ENCODE data around the gene PSMB8. TPM values are rescaled to one million over a fixed set of nuclear protein-coding genes. Genes with fewer than 3 reads are reported as not detected.

Gene PSMB8
- total RNA-seq (2022; extraction: Qiagen RNA extraction), result 20.3 to 22.9 TPM (median 21.4 TPM) in 5 replicates

DNA sequence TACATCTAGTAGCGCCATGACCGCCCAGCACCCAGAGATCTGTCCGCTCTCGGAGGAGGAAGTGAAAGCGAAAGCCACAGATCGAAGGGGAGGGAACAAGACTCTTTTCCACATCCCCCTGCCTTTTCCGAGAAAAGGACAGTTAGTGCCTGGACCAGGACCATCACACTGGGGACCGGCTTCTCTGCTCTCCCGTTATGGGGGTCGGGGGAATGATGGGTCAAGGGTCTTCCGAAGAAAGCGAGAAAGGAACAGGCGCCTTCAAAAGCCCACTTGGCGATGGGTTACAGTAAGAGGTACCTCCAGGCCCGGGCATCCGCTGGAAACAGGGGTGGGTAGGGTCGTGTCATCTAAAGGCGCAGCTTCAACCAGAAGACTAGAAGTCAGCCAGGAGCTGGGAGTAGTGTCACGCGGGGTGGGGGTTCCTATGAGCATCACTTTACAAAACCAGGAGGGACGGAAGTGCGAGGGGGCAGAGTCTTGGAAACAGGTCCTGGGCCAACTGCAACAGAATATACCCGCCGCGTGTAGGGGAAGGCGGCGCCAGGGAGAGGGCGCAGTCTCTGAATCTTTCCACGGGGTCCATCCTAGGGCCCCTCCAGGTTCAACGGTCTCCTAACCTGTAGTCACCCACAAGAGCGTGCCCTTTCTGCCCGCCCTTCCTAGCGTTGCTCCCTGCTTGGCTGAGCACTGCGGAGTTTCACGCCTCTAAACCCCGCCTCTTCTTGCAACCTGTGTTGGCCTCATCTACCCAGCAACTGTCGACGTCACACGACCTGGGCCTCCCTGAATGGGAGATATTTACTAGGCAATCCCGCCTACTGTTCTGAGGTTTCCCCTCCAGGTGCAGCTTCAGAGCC is at the start of gene PSMB8:
PSMB8 (minus strand) TSS at position 69 of the 860 bp plus-strand sequence; CDS start at position 18, 51 bp downstream.

DNA sequence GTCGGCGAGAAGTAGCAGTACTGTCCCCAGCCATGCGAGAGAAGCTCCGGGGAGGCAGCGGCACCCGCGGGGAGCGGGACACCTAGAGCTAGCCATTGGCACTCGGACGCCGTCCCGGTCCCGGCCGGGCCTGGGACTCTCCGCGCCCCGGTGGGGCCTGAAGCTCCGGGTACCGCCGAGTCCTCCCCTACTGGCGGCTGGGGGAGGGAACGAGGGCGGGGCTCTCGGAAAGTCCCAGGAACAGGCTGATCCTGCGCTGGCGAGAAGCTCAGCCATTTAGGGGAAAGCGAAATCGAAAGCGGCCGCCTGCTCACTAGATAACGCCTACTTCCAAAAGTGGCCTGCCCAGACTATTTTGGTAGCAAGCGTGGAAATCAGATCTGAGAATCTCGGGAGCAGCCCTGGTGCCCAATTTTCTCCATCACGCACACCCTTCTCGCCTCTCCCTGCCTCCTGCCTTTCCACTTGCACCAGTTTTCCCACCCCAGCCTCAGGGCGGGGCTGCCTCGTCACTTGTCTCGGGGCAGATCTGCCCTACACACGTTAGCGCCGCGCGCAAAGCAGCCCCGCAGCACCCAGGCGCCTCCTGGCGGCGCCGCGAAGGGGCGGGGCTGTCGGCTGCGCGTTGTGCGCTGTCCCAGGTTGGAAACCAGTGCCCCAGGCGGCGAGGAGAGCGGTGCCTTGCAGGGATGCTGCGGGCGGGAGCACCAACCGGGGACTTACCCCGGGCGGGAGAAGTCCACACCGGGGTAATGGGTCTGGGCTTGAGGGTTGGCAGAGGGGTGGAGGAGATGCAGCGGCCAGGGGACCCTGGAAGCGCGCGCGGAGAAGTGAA is 9.9 kb upstream of the PSMB8 start, which contains the start of the genes PSMB9 and TAP1:
PSMB9 (plus strand) TSS at position 652 of the 835 bp plus-strand sequence; CDS start at position 690, 38 bp downstream.
TAP1 (minus strand) TSS at position 164 of the 835 bp plus-strand sequence; CDS start at position 96, 68 bp downstream.

DNA sequence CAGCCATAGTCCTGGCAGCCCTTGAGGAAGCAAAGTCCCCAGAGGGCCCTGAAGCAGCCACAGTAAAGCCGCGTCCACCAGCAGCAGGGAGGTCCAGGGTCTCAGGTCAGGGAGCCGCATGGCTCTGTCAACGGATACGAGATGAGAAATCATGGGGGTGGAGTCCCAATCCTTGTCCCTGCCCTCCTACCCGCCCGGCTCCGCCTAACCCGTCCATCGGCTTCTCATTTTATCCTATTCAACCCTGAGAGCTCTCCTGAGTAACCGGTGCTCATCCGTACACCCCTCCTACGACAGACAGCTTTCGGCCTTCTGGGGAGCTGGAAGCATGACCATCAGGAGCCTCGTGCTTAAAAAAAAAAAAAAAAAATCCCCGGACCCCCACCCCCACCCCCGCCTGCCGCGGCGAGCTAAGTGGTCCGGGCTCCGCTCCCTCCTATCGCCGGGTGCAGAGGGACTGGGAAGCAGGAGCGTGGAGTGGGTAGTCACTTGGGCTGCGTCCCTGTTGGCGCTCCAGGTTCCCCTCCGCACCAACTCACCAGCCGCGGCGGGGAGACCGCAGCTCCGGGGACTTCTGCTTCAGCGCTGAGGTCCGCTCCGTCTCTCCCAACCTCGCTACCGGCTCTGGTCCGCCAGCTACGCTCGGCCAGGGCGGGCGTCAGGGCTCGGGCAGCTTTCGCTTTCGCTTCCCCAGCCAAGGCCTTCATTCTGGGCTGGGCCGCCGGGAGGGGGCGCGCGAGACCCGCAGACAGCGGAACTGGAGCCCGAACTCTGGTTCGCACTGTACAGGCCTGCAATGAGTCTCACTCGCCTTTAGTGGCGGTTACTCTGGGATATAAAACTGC is 5.5 kb downstream of the PSMB8 start, which contains the start of gene TAP2:
TAP2 (minus strand) TSS at position 626 of the 845 bp plus-strand sequence; CDS start at position 120, 506 bp downstream.

DNA sequence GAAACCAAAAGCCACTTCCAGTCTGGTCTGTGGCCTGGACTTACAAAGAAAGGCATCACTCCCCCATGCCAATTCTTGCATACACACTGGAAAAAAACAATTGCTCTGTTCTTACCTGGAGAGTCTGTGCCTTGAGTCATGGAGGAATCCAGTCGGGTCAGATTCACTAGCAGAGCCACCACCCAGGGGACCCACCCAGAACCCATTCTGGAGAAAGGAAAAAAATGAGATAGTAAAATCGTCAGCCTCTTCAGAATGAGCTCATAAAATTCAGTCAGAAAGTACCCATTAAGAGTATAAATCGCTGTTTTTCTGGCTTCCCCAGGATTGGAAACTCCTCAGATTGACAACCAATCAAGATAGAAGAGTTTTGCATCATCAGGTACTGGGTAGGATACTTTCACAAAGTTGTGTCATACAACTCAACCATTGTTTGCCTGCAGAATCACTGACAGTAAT is 27.1 kb downstream of the PSMB8 start, which contains the start of gene HLA-DOB:
HLA-DOB (minus strand) TSS at position 257 of the 459 bp plus-strand sequence; CDS start at position 206, 51 bp downstream.

Other genes with a start within 250 kb of the PSMB8 start
- gene HLA-DQA1, start 206.6 kb downstream of the PSMB8 start, total RNA-seq (2022; extraction: Qiagen RNA extraction), result not detected in 5 replicates
- not detected in 5 replicates for gene HLA-DQB1, start 177.4 kb downstream of the PSMB8 start, total RNA-seq (2022; extraction: Qiagen RNA extraction)
- gene HLA-DQA2, start 102.7 kb downstream of the PSMB8 start, total RNA-seq (2022; extraction: Qiagen RNA extraction), result not detected in 5 replicates
- gene HLA-DQB2, start 80.5 kb downstream of the PSMB8 start, total RNA-seq (2022; extraction: Qiagen RNA extraction), result not detected in 5 replicates
- gene HLA-DOB, start 27.0 kb downstream of the PSMB8 start, total RNA-seq (2022; extraction: Qiagen RNA extraction), result 0.12 to 0.35 TPM (median 0.18 TPM) in 5 replicates
- gene TAP2, start 5.3 kb downstream of the PSMB8 start, total RNA-seq (2022; extraction: Qiagen RNA extraction), result 10.6 to 24.0 TPM (median 19.8 TPM) in 5 replicates
- 33.2 to 38.3 TPM (median 34.9 TPM) in 5 replicates for gene TAP1, start 9.7 kb upstream of the PSMB8 start, total RNA-seq (2022; extraction: Qiagen RNA extraction)
- 15.7 to 25.5 TPM (median 18.9 TPM) in 5 replicates for gene PSMB9, start 10.1 kb upstream of the PSMB8 start, total RNA-seq (2022; extraction: Qiagen RNA extraction)
- gene HLA-DMB, start 97.0 kb upstream of the PSMB8 start, total RNA-seq (2022; extraction: Qiagen RNA extraction), result 1.5 to 2.5 TPM (median 1.6 TPM) in 5 replicates
- 2.4 to 3.6 TPM (median 2.7 TPM) in 5 replicates for gene HLA-DMA, start 109.0 kb upstream of the PSMB8 start, total RNA-seq (2022; extraction: Qiagen RNA extraction)
- gene BRD2, start 124.5 kb upstream of the PSMB8 start, total RNA-seq (2022; extraction: Qiagen RNA extraction), result 121 to 148 TPM (median 126 TPM) in 5 replicates
- gene HLA-DOA, start 165.5 kb upstream of the PSMB8 start, total RNA-seq (2022; extraction: Qiagen RNA extraction), result 0.14 TPM in 1 of 5 replicates, not detected in the others
- gene HLA-DPA1, start 229.6 kb upstream of the PSMB8 start, total RNA-seq (2022; extraction: Qiagen RNA extraction), result 0.05 to 0.22 TPM in 2 of 5 replicates, not detected in the others
- not detected in 5 replicates for gene HLA-DPB1, start 231.9 kb upstream of the PSMB8 start, total RNA-seq (2022; extraction: Qiagen RNA extraction)

All from A549 treated with CORT108297 at 1 μM for 4 hours (cell line).